Eye (tissue), 1 donor: ENCODE data around the gene DPM1.
"Not testable (repeated sequence)": the region's sequence is repeated elsewhere in the genome, so short reads cannot be mapped to it uniquely, and the experiment has no call there.

Experiments used
- DNase-seq: peaks from one replicate; pipeline ENCODE4 v3.0.0-alpha.2; 2015

Gene DPM1

GRCh38 chr20:50978533-50978932 lies 20.2 kb upstream of the DPM1 start:
- DNase-seq: not testable (repeated sequence)

- peak; percentile 58 for DNase-seq
Observed at GRCh38 chr20:50977066-50978021, 19.0 kb upstream of the DPM1 start.

- no peak for DNase-seq
Observed at GRCh38 chr20:50975701-50976330, 17.5 kb upstream of the DPM1 start.

- no peak for DNase-seq
Observed at GRCh38 chr20:50969912-50970311, 11.6 kb upstream of the DPM1 start.

GRCh38 chr20:50969435-50969834 lies 11.1 kb upstream of the DPM1 start:
- no peak for DNase-seq

GRCh38 chr20:50968289-50968688 lies 10.0 kb upstream of the DPM1 start:
- DNase-seq: peak; percentile 84

- DNase-seq: peak; percentile 96
Observed at GRCh38 chr20:50967586-50967985, 9.3 kb upstream of the DPM1 start.

- DNase-seq: no peak
Observed at GRCh38 chr20:50959543-50960126, 1.3 kb upstream of the DPM1 start.

GRCh38 chr20:50958615-50959542 lies 547 bp upstream of the DPM1 start, which contains the start of gene MOCS3:
TSS of gene MOCS3 (plus strand) at chr20:50958818. CDS start at chr20:50958843, 25 bp downstream.
- DNase-seq: peak; percentile 98

GRCh38 chr20:50957276-50957675 lies 1.1 kb downstream of the DPM1 start:
- no peak for DNase-seq

GRCh38 chr20:50953821-50954220 lies 4.5 kb downstream of the DPM1 start:
- DNase-seq: no peak

GRCh38 chr20:50953196-50953595 lies 5.1 kb downstream of the DPM1 start:
- no peak for DNase-seq

- no peak for DNase-seq
Observed at GRCh38 chr20:50948132-50948785, 10.1 kb downstream of the DPM1 start.

- DNase-seq: no peak
Observed at GRCh38 chr20:50943069-50943468, 15.3 kb downstream of the DPM1 start.

- no peak for DNase-seq
Observed at GRCh38 chr20:50933589-50933988, 24.7 kb downstream of the DPM1 start.

- DNase-seq: no peak
Observed at GRCh38 chr20:50932691-50933280, 25.5 kb downstream of the DPM1 start.

GRCh38 chr20:50932016-50932485 lies 26.3 kb downstream of the DPM1 start:
- DNase-seq: no peak

GRCh38 chr20:50931306-50932015 lies 26.9 kb downstream of the DPM1 start, which contains the start of gene ADNP:
TSS of gene ADNP (minus strand) at chr20:50931437. CDS start at chr20:50903996, 27,441 bp downstream.
- peak; percentile 99 for DNase-seq

- DNase-seq: no peak
Observed at GRCh38 chr20:50930976-50931305, 27.4 kb downstream of the DPM1 start.

GRCh38 chr20:50930139-50930975 lies 28.0 kb downstream of the DPM1 start:
- peak; percentile 57 for DNase-seq
